ENCODE results near the gene CMTM3. TPM values are rescaled to one million over a fixed set of nuclear protein-coding genes. Genes with fewer than 3 reads are reported as not detected.
"Not testable (repeated sequence)": the region's sequence is repeated elsewhere in the genome, so short reads cannot be mapped to it uniquely, and the experiment has no call there.

The CMTM3 gene
- total RNA-seq, 6 donors from 2014 or later, result 4.2 to 52.1 (median 23.6) TPM

GRCh38 chr16:66590322-66590721, 14.2 kb upstream of the CMTM3 start:
- Histone ChIP-seq H3K4me3 (no peak overlapping the region), H3K27me3 (no peaks in the 10 kb centered on the region), H3K9me3 (no peaks in the 10 kb centered on the region), H3K4me1 (peaks cover 9 to 24% (median 23%) of the 10 kb centered on the region in 4 donors), H3K36me3 (no peaks in the 10 kb centered on the region), H3K27ac (peak overlapping the region in 1 of 4 donors; percentile 26)
- WGBS, 2 donors, result 59 to 71% methylated on average over 8 of the region's 8 CpGs
- DNase-seq (no peak), ATAC-seq (ENCODE audit: low FRiP score in 2 of 2) (no peak)
- TF ChIP-seq EP300 (IDR thresholded peaks at IDR 0.05) (no peak), POLR2A (IDR thresholded peaks at IDR 0.05) (no peak), CTCF (IDR thresholded peaks at IDR 0.05) (no peak), POLR2AphosphoS5 (IDR thresholded peaks at IDR 0.05) (no peak)

- 94 to 96% methylated on average over 4 of the region's 4 CpGs for WGBS, 2 donors
- TF ChIP-seq EP300 (IDR thresholded peaks at IDR 0.05) (no peak), CTCF (IDR thresholded peaks at IDR 0.05) (no peak), POLR2A (IDR thresholded peaks at IDR 0.05) (no peak), POLR2AphosphoS5 (IDR thresholded peaks at IDR 0.05) (no peak)
- no peak for ATAC-seq (ENCODE audit: low FRiP score in 2 of 2)
- peaks cover 2 to 19% (median 17%) of the 10 kb centered on the region in 4 donors for H3K4me1 ChIP-seq
- no peak overlapping the region for H3K27ac ChIP-seq
- no peak overlapping the region for H3K4me3 ChIP-seq
- no peaks in the 10 kb centered on the region for H3K27me3 ChIP-seq
- DNase-seq, result no peak
- H3K36me3 ChIP-seq, result no peaks in the 10 kb centered on the region
- no peaks in the 10 kb centered on the region for H3K9me3 ChIP-seq
These were observed 13.5 kb upstream of the CMTM3 start for GRCh38 chr16:66591018-66591417.

GRCh38 chr16:66592241-66592640, 12.3 kb upstream of the CMTM3 start:
- Histone ChIP-seq H3K27ac (no peak overlapping the region), H3K4me3 (no peak overlapping the region), H3K36me3 (no peaks in the 10 kb centered on the region), H3K9me3 (no peaks in the 10 kb centered on the region), H3K27me3 (no peaks in the 10 kb centered on the region), H3K4me1 (peaks cover 0 to 10% (median 7%) of the 10 kb centered on the region in 4 donors)
- ATAC-seq (ENCODE audit: low FRiP score in 2 of 2) (no peak), DNase-seq (no peak)
- no peak for TF ChIP-seq POLR2A (IDR thresholded peaks at IDR 0.05)
- TF ChIP-seq CTCF (IDR thresholded peaks at IDR 0.05), result no peak
- no peak for TF ChIP-seq EP300 (IDR thresholded peaks at IDR 0.05)
- TF ChIP-seq POLR2AphosphoS5 (IDR thresholded peaks at IDR 0.05), result no peak
- 88 to 92% methylated on average over 3 of the region's 3 CpGs for WGBS, 2 donors

GRCh38 chr16:66592814-66593213, 11.7 kb upstream of the CMTM3 start:
- Histone ChIP-seq H3K27me3 (no peaks in the 10 kb centered on the region), H3K9me3 (no peaks in the 10 kb centered on the region), H3K4me3 (no peak overlapping the region), H3K27ac (no peak overlapping the region), H3K4me1 (peaks cover 0 to 7% (median 2%) of the 10 kb centered on the region in 4 donors), H3K36me3 (no peaks in the 10 kb centered on the region)
- WGBS, 2 donors, result 95 to 99% methylated on average over 3 of the region's 3 CpGs
- ATAC-seq (ENCODE audit: low FRiP score in 2 of 2), result no peak
- TF ChIP-seq EP300 (IDR thresholded peaks at IDR 0.05) (no peak), CTCF (IDR thresholded peaks at IDR 0.05) (no peak), POLR2A (IDR thresholded peaks at IDR 0.05) (no peak), POLR2AphosphoS5 (IDR thresholded peaks at IDR 0.05) (no peak)
- no peak for DNase-seq

- no peak overlapping the region for H3K4me3 ChIP-seq
- 60 to 64% methylated on average over 7 of the region's 7 CpGs for WGBS, 2 donors
- no peak for DNase-seq
- peaks cover 0 to 4% (median 1%) of the 10 kb centered on the region in 4 donors for H3K4me1 ChIP-seq
- H3K27me3 ChIP-seq, result no peaks in the 10 kb centered on the region
- H3K27ac ChIP-seq, result no peak overlapping the region
- no peak for TF ChIP-seq CTCF (IDR thresholded peaks at IDR 0.05)
- no peak for TF ChIP-seq POLR2A (IDR thresholded peaks at IDR 0.05)
- no peak for TF ChIP-seq POLR2AphosphoS5 (IDR thresholded peaks at IDR 0.05)
- no peak for TF ChIP-seq EP300 (IDR thresholded peaks at IDR 0.05)
- no peaks in the 10 kb centered on the region for H3K9me3 ChIP-seq
- ATAC-seq (ENCODE audit: low FRiP score in 2 of 2), result no peak
- no peaks in the 10 kb centered on the region for H3K36me3 ChIP-seq
These were observed 9.8 kb upstream of the CMTM3 start for GRCh38 chr16:66594739-66595138.

GRCh38 chr16:66596559-66596958, 7.9 kb upstream of the CMTM3 start:
- not testable (repeated sequence) for H3K4me3 ChIP-seq; DNase-seq; H3K9me3 ChIP-seq; ATAC-seq (ENCODE audit: low FRiP score in 2 of 2); H3K36me3 ChIP-seq; H3K4me1 ChIP-seq; H3K27me3 ChIP-seq; H3K27ac ChIP-seq
- 98% methylated on average over 4 of the region's 4 CpGs for WGBS, 2 donors

All from upper lobe of left lung (tissue), 6 donors.